WTC11 (cell line): ENCODE measurements around the gene SUPT3H. TPM values are rescaled to one million over a fixed set of nuclear protein-coding genes. Genes with fewer than 3 reads are reported as not detected.

Experiments used
- ATAC-seq: fragments of 200-7000 bp; cut with Tn5 transposase; 2 replicates; pipeline ENCODE4 v1.10.0; 2021; ENCODE audit warnings: mild to moderate bottlenecking, moderate library complexity
- CTCF ChIA-PET: fragments of 300-600 bp; sonication (Branson Sonifier 250); formaldehyde crosslinking; loops from one replicate; lab custom pipeline; 2021; ENCODE audit warnings: antibody characterized with exemption; lab: Charles Lee
- POLR2A ChIA-PET: fragments of 350-600 bp; sonication (Branson Sonifier 250); formaldehyde crosslinking; loops from one replicate; lab custom pipeline; 2021; ENCODE audit warnings: antibody characterized with exemption; lab: Charles Lee
- DNase-seq: peaks from one replicate; pipeline ENCODE4 v3.0.0; 2021; ENCODE audit warnings: low spot score
- H3K27ac Mint-ChIP-seq: 2 replicates; pipeline ENCODE4 v1.8.0; 2021; ENCODE audit warnings: mixed read lengths
- H3K27me3 Mint-ChIP-seq: 2 replicates; pipeline ENCODE4 v1.8.0; 2021; ENCODE audit warnings: low read depth, mild to moderate bottlenecking, moderate library complexity, mixed read lengths
- H3K36me3 Mint-ChIP-seq: 2 replicates; pipeline ENCODE4 v1.8.0; 2021; ENCODE audit warnings: mixed read lengths
- H3K4me1 Mint-ChIP-seq: 2 replicates; pipeline ENCODE4 v1.8.0; 2022; ENCODE audit warnings: mixed read lengths
- H3K4me3 Mint-ChIP-seq: 2 replicates; pipeline ENCODE4 v1.8.0; 2021; ENCODE audit warnings: mild to moderate bottlenecking, moderate library complexity, mixed read lengths
- H3K9me3 Mint-ChIP-seq: 2 replicates; pipeline ENCODE4 v1.8.0; 2021; ENCODE audit warnings: mixed read lengths
- AFF4 ChIP-seq: sonication (generic); formaldehyde crosslinking; IDR thresholded peaks from 2 replicates; pipeline ENCODE4 v1.8.1; 2023; ENCODE audit warnings: mild to moderate bottlenecking, missing genetic modification reagents, borderline replicate concordance
- ARID4B ChIP-seq: sonication (generic); formaldehyde crosslinking; IDR thresholded peaks from 2 replicates; pipeline ENCODE4 v1.8.0; 2023; ENCODE audit warnings: missing genetic modification reagents, mild to moderate bottlenecking, borderline replicate concordance
- ATF6 ChIP-seq: sonication (generic); formaldehyde crosslinking; IDR thresholded peaks from 2 replicates; pipeline ENCODE4 v1.8.1; 2023; ENCODE audit warnings: mild to moderate bottlenecking, missing genetic modification reagents
- ETV6 ChIP-seq: sonication (generic); formaldehyde crosslinking; IDR thresholded peaks from 2 replicates; pipeline ENCODE4 v1.8.1; 2022; ENCODE audit warnings: mild to moderate bottlenecking, missing genetic modification reagents
- HMGXB4 ChIP-seq: sonication (generic); formaldehyde crosslinking; IDR thresholded peaks from 2 replicates; pipeline ENCODE4 v1.8.1; 2023; ENCODE audit warnings: mild to moderate bottlenecking, moderate library complexity, missing genetic modification reagents
- KAT7 ChIP-seq: sonication (generic); formaldehyde crosslinking; IDR thresholded peaks from 2 replicates; pipeline ENCODE4 v1.8.1; 2023; ENCODE audit warnings: missing genetic modification reagents, mild to moderate bottlenecking, borderline replicate concordance
- MXD4 ChIP-seq: fragments of 250-450 bp; sonication (Bioruptor Pico); IDR thresholded peaks from 2 replicates; pipeline ENCODE4 v1.8.0; 2021; ENCODE audit warnings: mild to moderate bottlenecking, moderate library complexity, borderline replicate concordance
- MYBL2 ChIP-seq: sonication (generic); formaldehyde crosslinking; IDR thresholded peaks from 2 replicates; pipeline ENCODE4 v1.8.1; 2023; ENCODE audit warnings: mild to moderate bottlenecking, moderate library complexity, missing genetic modification reagents
- NFYB ChIP-seq: sonication (generic); formaldehyde crosslinking; conservative IDR thresholded peaks from 2 replicates; pipeline ENCODE4 v1.8.0; 2022; ENCODE audit warnings: low read depth, missing genetic modification reagents
- PRDM15 ChIP-seq: sonication (generic); formaldehyde crosslinking; IDR thresholded peaks from 2 replicates; pipeline ENCODE4 v1.8.0; 2022; ENCODE audit warnings: missing genetic modification reagents
- RELA ChIP-seq: sonication (generic); formaldehyde crosslinking; IDR thresholded peaks from 2 replicates; pipeline ENCODE4 v1.8.1; 2022; ENCODE audit warnings: missing genetic modification reagents, mild to moderate bottlenecking, borderline replicate concordance
- TEAD4 ChIP-seq: sonication (generic); formaldehyde crosslinking; IDR thresholded peaks from 2 replicates; pipeline ENCODE4 v1.8.0; 2022; ENCODE audit warnings: mild to moderate bottlenecking, missing genetic modification reagents
- ZBTB21 ChIP-seq: sonication (generic); formaldehyde crosslinking; IDR thresholded peaks from 2 replicates; pipeline ENCODE4 v1.8.1; 2023; ENCODE audit warnings: mild to moderate bottlenecking, missing genetic modification reagents, borderline replicate concordance
- ZNF121 ChIP-seq: sonication (generic); formaldehyde crosslinking; IDR thresholded peaks from 2 replicates; pipeline ENCODE4 v1.8.0; 2023; ENCODE audit warnings: missing genetic modification reagents
- ZNF396 ChIP-seq: fragments of 250-450 bp; sonication (Bioruptor Pico); IDR thresholded peaks from 2 replicates; pipeline ENCODE4 v1.8.0; 2021; ENCODE audit warnings: mild to moderate bottlenecking, moderate library complexity, borderline replicate concordance
- total RNA-seq: library from RNA; stranded (reverse); gene quantifications from 3 replicates; pipeline ENCODE4 v1.2.3, GENCODE V29; 2021

The SUPT3H gene
- total RNA-seq, 1 experiment from 2014 or later = 15.3 TPM

- H3K27ac Mint-ChIP-seq = no peak overlapping the region
- H3K9me3 Mint-ChIP-seq = no peaks in the 10 kb centered on the region
- peaks cover 13% of the 10 kb centered on the region for H3K4me1 Mint-ChIP-seq
- ChIA-PET CTCF (no interaction called here), POLR2A (no interaction called here)
- no peak for ATAC-seq
- TF ChIP-seq MYBL2 (CRISPR knock-in tag) (no peak), ETV6 (CRISPR knock-in tag) (no peak), KAT7 (no peak), MXD4 (no peak), TEAD4 (CRISPR knock-in tag) (no peak), PRDM15 (CRISPR knock-in tag) (no peak), ARID4B (no peak)
- TF ChIP-seq, all 79 proteins: peak for 0
- H3K36me3 Mint-ChIP-seq = no peaks in the 10 kb centered on the region
- H3K4me3 Mint-ChIP-seq = no peak overlapping the region
- DNase-seq = no peak
- no peaks in the 10 kb centered on the region for H3K27me3 Mint-ChIP-seq
Measured at GRCh38 chr6:45112711-45113110, 265.0 kb downstream of the SUPT3H start.

- Mint-ChIP-seq H3K27ac (no peak overlapping the region), H3K4me1 (peaks cover 13% of the 10 kb centered on the region), H3K9me3 (no peaks in the 10 kb centered on the region), H3K36me3 (no peaks in the 10 kb centered on the region), H3K27me3 (no peaks in the 10 kb centered on the region), H3K4me3 (no peak overlapping the region)
- no peak for ATAC-seq
- ChIA-PET CTCF (no interaction called here), POLR2A (no interaction called here)
- DNase-seq = no peak
- TF ChIP-seq ZNF396 (CRISPR knock-in tag) = no peak
- TF ChIP-seq TEAD4 (CRISPR knock-in tag) = no peak
- no peak for TF ChIP-seq ZNF121 (CRISPR knock-in tag)
- TF ChIP-seq ATF6 = no peak
- no peak for TF ChIP-seq HMGXB4 (CRISPR knock-in tag)
- TF ChIP-seq ARID4B = no peak
- no peak for TF ChIP-seq AFF4 (CRISPR knock-in tag)
- no peak for TF ChIP-seq ZBTB21 (CRISPR knock-in tag)
- no peak for TF ChIP-seq NFYB (CRISPR knock-in tag)
- no peak for TF ChIP-seq RELA (CRISPR knock-in tag)
Measured at GRCh38 chr6:45109551-45109950, 268.2 kb downstream of the SUPT3H start.
